Ovary (tissue), 9 donors: ENCODE measurements around the gene APPL2. TPM values are rescaled to one million over a fixed set of nuclear protein-coding genes. Genes with fewer than 3 reads are reported as not detected.

Experiments used
- DNase-seq, 5 donors: peaks; one replicate each; pipeline ENCODE4 v3.0.0-alpha.2; 2019 to 2020
- H3K27ac ChIP-seq, 2 donors: fragments of 200-600 bp; one replicate each; pipeline versions ENCODE4 v1.5.1 to v1.8.0; 2019 to 2022
- H3K27me3 ChIP-seq: fragments of 200-600 bp; one replicate; pipeline ENCODE4 v1.8.0; 2022
- H3K36me3 ChIP-seq: fragments of 200-600 bp; sonication (generic); one replicate; pipeline ENCODE4 v1.5.1; 2019
- H3K4me1 ChIP-seq: one replicate; pipeline ENCODE4 v1.8.1; 2013; ENCODE audit warnings: mild to moderate bottlenecking, moderate library complexity; ENCODE audit not compliant: insufficient read depth
- H3K4me3 ChIP-seq: fragments of 200-600 bp; sonication (generic); one replicate; pipeline ENCODE4 v1.5.1; 2017
- H3K9me3 ChIP-seq, 2 donors: fragments of 200-600 bp in 1 of 2; sonication (generic) in 1 of 2; one replicate each; pipeline versions ENCODE4 v1.5.1 to v1.8.1; 2013 to 2019; ENCODE audit warnings: mild to moderate bottlenecking in 1 of 2, moderate library complexity in 1 of 2
- EP300 ChIP-seq: sonication (generic); formaldehyde crosslinking; IDR thresholded peaks from one replicate; pipeline ENCODE4 v1.6.1; 2017; ENCODE audit warnings: antibody characterized with exemption
- POLR2A ChIP-seq: fragments of 450-650 bp; IDR thresholded peaks from one replicate; pipeline ENCODE4 v1.6.1; 2017; ENCODE audit warnings: antibody characterized with exemption, mild to moderate bottlenecking, moderate library complexity
- WGBS, 3 donors: extraction: QIAGEN DNeasy Blood & Tissue Kit in 1 of 3; methylation state at CpG; one replicate each; pipeline versions ENCODE4 v1.1.5 to v1.1.7; 2013 to 2017; 5-methylcytosine and 5-hydroxymethylcytosine counted together
- intact Hi-C, 4 donors: fragments of 100-400 bp; cut with DNase I; formaldehyde crosslinking; loops; one replicate each; pipeline versions ENCODE4 v1.11.0 to v1.15.1; 2022 to 2023
- polyA plus RNA-seq, 2 donors: library from polyadenylated mRNA; stranded (reverse); fragments of 200-250 nt in 1 of 2; fragments of 350-450 nt in 1 of 2; fragmentation: Illumina TruSeq in 1 of 2; extraction: RNeasy Lipid Tissue Mini Kit (QIAGEN cat#74804) in 1 of 2; gene quantifications; one replicate each; pipeline ENCODE4 v1.2.3, GENCODE V29; 2013 to 2014
- total RNA-seq, 7 donors: library from RNA; depleted of rRNA in 2 of 7; stranded (reverse); fragments of >200 nt in 2 of 7; fragmentation: NEBNext Ultra II Directional in 3 of 7; extraction: Animal tissue kit (Norgen Biotek cat#: 25700) in 3 of 7; gene quantifications; one replicate each; pipeline versions ENCODE4 v1.1.0 to v1.2.4, GENCODE V29; 2016 to 2023
- TF ChIP-seq, protein P1 (sequence below), 3 donors: fragments of 450-650 bp in 2 of 3; fragments of 200-600 bp in 1 of 3; IDR thresholded peaks; one replicate each; pipeline versions ENCODE4 v1.5.1 to v1.8.0; 2016 to 2022; ENCODE audit warnings: antibody characterized with exemption in 3 of 3, mild to moderate bottlenecking in 1 of 3
- donor health status: DM: no; HTN: no; CAD: no; lungs with moderate emphysema.
- donor health status: DM: no; HTN: no; CAD: no.
- donor health status: Bipolar disorder and iron deficiency.
- donor health status: DM: yes; HTN: yes; CAD: no.
- donor health status: DM: no; HTN: no; CAD: no.
- donor health status: DM: yes; HTN: yes; CAD: no.

Gene APPL2
- total and polyA plus RNA-seq, 9 donors = 27.4 to 66.2 (median 36.2) TPM

DNA sequence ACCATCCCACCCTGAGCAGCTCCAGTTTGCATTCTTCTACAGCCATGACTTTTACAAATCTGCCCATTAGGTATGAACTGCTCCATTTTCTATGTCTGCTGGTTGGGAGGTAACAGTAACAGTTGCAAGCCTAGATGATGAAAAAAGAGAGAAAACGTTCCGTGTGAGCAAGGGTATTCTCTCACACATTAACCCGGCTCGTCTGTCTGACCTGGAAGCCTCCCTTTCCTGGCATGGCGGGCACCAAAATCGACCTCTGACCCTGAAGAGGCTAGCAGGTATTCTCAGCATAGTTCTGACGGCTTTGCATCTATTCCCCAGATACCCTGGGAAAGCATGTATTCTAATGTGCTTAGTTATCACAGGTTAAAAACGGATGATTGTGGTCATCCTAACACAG, 31.8 kb downstream of the APPL2 start:
- WGBS, 3 donors = 87 to 93% (median 91%) methylated on average over 8 of the region's 8 CpGs
- intact Hi-C loops = no loop called here
- no peaks in the 10 kb centered on the region for H3K9me3 ChIP-seq
- H3K27me3 ChIP-seq = no peaks in the 10 kb centered on the region
- peaks cover 3% of the 10 kb centered on the region for H3K4me1 ChIP-seq
- no peak overlapping the region for H3K27ac ChIP-seq
- no peaks in the 10 kb centered on the region for H3K36me3 ChIP-seq
- TF ChIP-seq EP300 (no peak), POLR2A (no peak)
- TF ChIP-seq, protein P1, sequence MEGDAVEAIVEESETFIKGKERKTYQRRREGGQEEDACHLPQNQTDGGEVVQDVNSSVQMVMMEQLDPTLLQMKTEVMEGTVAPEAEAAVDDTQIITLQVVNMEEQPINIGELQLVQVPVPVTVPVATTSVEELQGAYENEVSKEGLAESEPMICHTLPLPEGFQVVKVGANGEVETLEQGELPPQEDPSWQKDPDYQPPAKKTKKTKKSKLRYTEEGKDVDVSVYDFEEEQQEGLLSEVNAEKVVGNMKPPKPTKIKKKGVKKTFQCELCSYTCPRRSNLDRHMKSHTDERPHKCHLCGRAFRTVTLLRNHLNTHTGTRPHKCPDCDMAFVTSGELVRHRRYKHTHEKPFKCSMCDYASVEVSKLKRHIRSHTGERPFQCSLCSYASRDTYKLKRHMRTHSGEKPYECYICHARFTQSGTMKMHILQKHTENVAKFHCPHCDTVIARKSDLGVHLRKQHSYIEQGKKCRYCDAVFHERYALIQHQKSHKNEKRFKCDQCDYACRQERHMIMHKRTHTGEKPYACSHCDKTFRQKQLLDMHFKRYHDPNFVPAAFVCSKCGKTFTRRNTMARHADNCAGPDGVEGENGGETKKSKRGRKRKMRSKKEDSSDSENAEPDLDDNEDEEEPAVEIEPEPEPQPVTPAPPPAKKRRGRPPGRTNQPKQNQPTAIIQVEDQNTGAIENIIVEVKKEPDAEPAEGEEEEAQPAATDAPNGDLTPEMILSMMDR (IDR thresholded peaks at IDR 0.05) = no peak
- no peak overlapping the region for H3K4me3 ChIP-seq
- no peak for DNase-seq

GRCh38 chr12:105202202-105202601, 33.8 kb downstream of the APPL2 start:
- DNase-seq = no peak
- WGBS, 3 donors = 83 to 92% (median 85%) methylated on average over 6 of the region's 6 CpGs
- intact Hi-C loops = no loop called here
- peaks cover 3% of the 10 kb centered on the region for H3K4me1 ChIP-seq
- no peaks in the 10 kb centered on the region for H3K27me3 ChIP-seq
- no peak overlapping the region for H3K4me3 ChIP-seq
- TF ChIP-seq, protein P1 (IDR thresholded peaks at IDR 0.05) = no peak
- TF ChIP-seq POLR2A (no peak), EP300 (no peak)
- no peaks in the 10 kb centered on the region for H3K36me3 ChIP-seq
- no peaks in the 10 kb centered on the region for H3K9me3 ChIP-seq
- no peak overlapping the region for H3K27ac ChIP-seq

DNA sequence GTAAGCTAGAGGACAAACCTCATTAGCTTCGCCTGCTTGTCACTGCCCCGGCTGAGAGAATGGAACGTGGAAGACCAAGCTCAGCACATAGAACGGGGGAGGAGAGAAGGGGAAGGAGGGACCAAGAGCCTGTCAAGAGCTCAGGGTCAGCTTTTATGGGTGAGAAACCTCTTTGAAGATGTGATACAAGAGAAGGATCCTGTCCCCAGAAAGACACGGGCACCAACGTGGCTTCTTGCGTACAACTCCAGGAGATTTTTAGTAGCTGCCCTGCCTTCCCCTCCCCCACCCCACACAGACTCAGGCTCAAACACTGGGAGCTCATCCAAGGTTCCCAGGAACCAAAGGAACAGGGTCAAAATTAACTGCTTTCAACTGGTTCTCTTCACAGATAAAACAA, 34.7 kb downstream of the APPL2 start:
- WGBS, 3 donors = 53 to 59% (median 55%) methylated on average over 7 of the region's 7 CpGs
- no peaks in the 10 kb centered on the region for H3K36me3 ChIP-seq
- H3K9me3 ChIP-seq = no peaks in the 10 kb centered on the region
- peak in 4 of 5 donors; percentile 44 to 70 (median 60) for DNase-seq
- H3K27me3 ChIP-seq = no peaks in the 10 kb centered on the region
- no peak overlapping the region for H3K4me3 ChIP-seq
- peaks cover 3% of the 10 kb centered on the region for H3K4me1 ChIP-seq
- TF ChIP-seq, protein P1 (IDR thresholded peaks at IDR 0.05) = no peak
- TF ChIP-seq POLR2A (no peak), EP300 (no peak)
- intact Hi-C loops = no loop called here
- no peak overlapping the region for H3K27ac ChIP-seq

DNA sequence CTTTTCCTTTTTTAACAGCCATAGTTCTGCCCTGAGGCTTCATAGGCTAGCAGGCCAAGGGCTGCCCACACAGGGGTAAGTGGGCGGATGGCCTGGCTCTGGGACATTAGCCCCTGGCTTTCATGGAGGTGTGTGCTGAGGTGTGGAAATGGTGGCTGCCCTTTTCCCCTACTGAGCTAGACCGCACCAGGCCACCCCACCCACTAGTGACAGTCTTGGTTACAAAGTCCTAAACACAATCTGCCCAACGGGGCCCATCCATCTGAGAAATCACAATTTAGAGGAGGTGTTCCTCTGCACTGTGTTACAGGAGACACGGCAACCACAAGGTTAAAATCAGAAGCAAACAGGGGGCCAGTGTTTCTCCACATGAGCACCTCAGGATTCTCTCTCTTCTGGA, 35.6 kb downstream of the APPL2 start:
- 94 to 96% (median 95%) methylated on average over 4 of the region's 4 CpGs for WGBS, 3 donors

More for the DNA sequence above, 35.6 kb downstream of the APPL2 start:
- Histone ChIP-seq H3K27ac (no peak overlapping the region), H3K27me3 (no peaks in the 10 kb centered on the region), H3K36me3 (no peaks in the 10 kb centered on the region), H3K4me1 (peaks cover 3% of the 10 kb centered on the region), H3K4me3 (no peak overlapping the region), H3K9me3 (no peaks in the 10 kb centered on the region)
- DNase-seq = no peak
- intact Hi-C loops = no loop called here
- TF ChIP-seq, protein P1 (IDR thresholded peaks at IDR 0.05) = no peak
- TF ChIP-seq POLR2A (no peak), EP300 (no peak)
